Neuronal stem cell (in vitro differentiated cells): ENCODE measurements around the gene COL5A3.

Source experiments
- DNase-seq: peaks from one replicate; pipeline ENCODE4 v3.0.0-alpha.2; 2013; ENCODE audit warnings: low spot score
- H2AFZ ChIP-seq: one replicate; pipeline ENCODE4 v1.6.1; 2013; ENCODE audit warnings: mild to moderate bottlenecking, low read length, inconsistent platforms
- H2AK5ac ChIP-seq: 2 replicates; pipeline ENCODE4 v1.6.1; 2013; ENCODE audit warnings: low read depth, mild to moderate bottlenecking, inconsistent platforms, low read length, moderate library complexity, mixed read lengths
- H2BK120ac ChIP-seq: 2 replicates; pipeline ENCODE4 v1.6.1; 2013; ENCODE audit warnings: low read depth, mild to moderate bottlenecking, inconsistent platforms, low read length, moderate library complexity, mixed read lengths
- H2BK12ac ChIP-seq: one replicate; pipeline ENCODE4 v1.6.1; 2013; ENCODE audit warnings: low read length, inconsistent platforms
- H2BK15ac ChIP-seq: 2 replicates; pipeline ENCODE4 v1.6.1; 2013; ENCODE audit warnings: mild to moderate bottlenecking, low read length, inconsistent platforms, mixed read lengths
- H2BK5ac ChIP-seq: one replicate; pipeline ENCODE4 v1.6.1; 2013; ENCODE audit warnings: inconsistent platforms, mild to moderate bottlenecking, low read length, moderate library complexity
- H3K14ac ChIP-seq: one replicate; pipeline ENCODE4 v1.6.1; 2013; ENCODE audit warnings: low read length, inconsistent platforms
- H3K18ac ChIP-seq: 2 replicates; pipeline ENCODE4 v1.6.1; 2013; ENCODE audit warnings: low read length, inconsistent platforms
- H3K23ac ChIP-seq: 2 replicates; pipeline ENCODE4 v1.6.1; 2013; ENCODE audit warnings: low read depth, mild to moderate bottlenecking, mixed read lengths, low read length, inconsistent platforms; ENCODE audit not compliant: poor library complexity
- H3K27ac ChIP-seq: replicated peaks from 3 replicates; pipeline ENCODE4 v1.5.1; 2013; ENCODE audit warnings: low read length, inconsistent platforms
- H3K27me3 ChIP-seq, 3 experiments: 2 replicates each; pipeline ENCODE4 v1.6.1; 2013; ENCODE audit warnings: low read length in 3 of 3, mild to moderate bottlenecking in 2 of 3, inconsistent platforms in 1 of 3, low read depth in 1 of 3, mixed read lengths in 1 of 3, moderate library complexity in 1 of 3; ENCODE audit not compliant: control insufficient read depth in 3 of 3, insufficient read depth in 3 of 3
- H3K36me3 ChIP-seq, 2 donors: replicated peaks in 1 of 2; 2 replicates each; pipeline ENCODE4 v1.6.1; 2013; ENCODE audit warnings: low read length in 2 of 2; ENCODE audit not compliant: control insufficient read depth in 2 of 2, insufficient read depth in 2 of 2
- H3K4ac ChIP-seq: 2 replicates; pipeline ENCODE4 v1.6.1; 2013; ENCODE audit warnings: inconsistent platforms, mild to moderate bottlenecking, low read length, moderate library complexity
- H3K4me1 ChIP-seq, 2 donors: 1 replicate in 1 of 2; 2 replicates in 1 of 2; pipeline ENCODE4 v1.6.1; 2013; ENCODE audit warnings: low read length in 2 of 2, low read depth in 1 of 2; ENCODE audit not compliant: control insufficient read depth in 2 of 2, insufficient read depth in 1 of 2
- H3K4me2 ChIP-seq: one replicate; pipeline ENCODE4 v1.6.1; 2013; ENCODE audit warnings: mild to moderate bottlenecking, low read length, inconsistent platforms; ENCODE audit not compliant: insufficient read depth, poor library complexity, severe bottlenecking
- H3K4me3 ChIP-seq, 2 donors: 2 replicates each; pipeline ENCODE4 v1.5.1; 2013; ENCODE audit warnings: low read length in 2 of 2, mild to moderate bottlenecking in 2 of 2, inconsistent platforms in 1 of 2, moderate library complexity in 1 of 2
- H3K79me1 ChIP-seq: one replicate; pipeline ENCODE4 v1.6.1; 2013; ENCODE audit warnings: low read depth, mild to moderate bottlenecking, inconsistent platforms, low read length, moderate library complexity
- H3K9ac ChIP-seq: one replicate; pipeline ENCODE4 v1.6.1; 2013; ENCODE audit warnings: mild to moderate bottlenecking, low read depth, low read length, inconsistent platforms; ENCODE audit not compliant: poor library complexity
- H3K9me3 ChIP-seq, 2 donors: replicated peaks in 1 of 2; 2 replicates each; pipeline versions ENCODE3 to v1.6.1; 2013; ENCODE audit warnings: low read length in 2 of 2, mild to moderate bottlenecking in 2 of 2, inconsistent platforms in 1 of 2, low read depth in 1 of 2, mixed read lengths in 1 of 2, moderate library complexity in 1 of 2; ENCODE audit not compliant: control insufficient read depth in 2 of 2, insufficient read depth in 1 of 2
- H4K8ac ChIP-seq: one replicate; pipeline ENCODE4 v1.6.1; 2013; ENCODE audit warnings: low read depth, mild to moderate bottlenecking, inconsistent platforms, low read length, moderate library complexity
- H4K91ac ChIP-seq: one replicate; pipeline ENCODE4 v1.6.1; 2013; ENCODE audit warnings: low read length, low read depth, mild to moderate bottlenecking, inconsistent platforms; ENCODE audit not compliant: poor library complexity
- WGBS, 2 donors: extraction: QIAGEN DNeasy Blood & Tissue Kit; methylation state at CpG; one replicate each; pipeline ENCODE4 v1.1.7; 2013; ENCODE audit warnings: missing lambda C conversion rate in 2 of 2, mixed read lengths in 1 of 2; ENCODE audit not compliant: insufficient read length in 2 of 2, insufficient replicate concordance in 1 of 2; ENCODE audit errors: extremely low coverage in 2 of 2; 5-methylcytosine and 5-hydroxymethylcytosine counted together

The COL5A3 gene

DNA sequence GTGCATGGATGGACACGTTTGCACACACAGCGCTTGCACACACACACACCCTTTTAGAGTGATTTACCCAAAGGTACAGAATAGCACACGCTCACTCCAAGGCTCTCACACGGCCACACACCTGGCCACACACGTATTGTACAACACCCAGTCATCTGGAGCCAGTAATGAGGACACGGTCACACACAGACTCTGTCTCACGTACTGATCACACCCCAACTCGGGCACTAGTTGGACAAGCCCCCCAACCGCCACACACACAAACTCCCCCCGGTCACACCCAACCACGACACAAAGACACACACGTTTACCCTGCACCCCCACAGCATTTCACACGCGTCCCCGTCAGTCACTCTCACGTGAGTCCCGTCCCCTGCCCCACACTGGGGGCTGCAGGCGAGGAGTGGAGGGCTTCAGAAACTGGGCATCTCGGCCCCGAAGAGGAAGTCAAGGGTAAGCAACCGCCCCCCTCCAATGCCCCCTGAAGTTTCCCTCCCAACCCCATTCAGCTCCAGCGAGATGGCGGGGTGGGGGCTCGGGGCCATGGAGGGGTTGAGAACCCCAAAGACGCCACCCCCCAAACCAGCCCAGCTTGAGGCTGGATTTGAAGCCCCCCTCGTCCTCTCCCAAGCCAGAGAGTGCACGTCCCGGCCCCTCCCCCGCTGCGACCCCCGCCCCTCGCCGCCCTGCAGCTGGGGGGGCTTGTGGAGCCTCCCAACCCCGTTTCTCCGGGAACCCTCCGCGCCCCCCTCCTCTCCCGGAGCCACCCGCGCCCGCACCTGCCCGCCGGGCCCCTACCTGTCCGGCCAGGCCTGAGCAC, 74.6 kb downstream of the COL5A3 start:
- H3K9me3 ChIP-seq: no peaks in the 10 kb centered on the region
- no CpG with 5 or more reads among the region's 44 CpGs for WGBS, 2 donors
- peaks cover 3 to 17% (median 15%) of the 10 kb centered on the region in 3 experiments for H3K27me3 ChIP-seq
- peak overlapping the region; percentile 47 to 82 for H3K4me3 ChIP-seq
- no peak overlapping the region for H4K91ac ChIP-seq
- H2BK15ac ChIP-seq: peak overlapping the region; percentile 89
- H3K27ac ChIP-seq: no peak overlapping the region
- no peak overlapping the region for H2BK120ac ChIP-seq
- H3K36me3 ChIP-seq: no peaks in the 10 kb centered on the region
- peak overlapping the region; percentile 54 for H4K8ac ChIP-seq
- no peak for DNase-seq
- peak overlapping the region; percentile 92 for H3K18ac ChIP-seq
- H3K79me1 ChIP-seq: no peaks in the 10 kb centered on the region
- H2AK5ac ChIP-seq: peak overlapping the region; percentile 74
- peak overlapping the region; percentile 79 for H3K9ac ChIP-seq
- peak overlapping the region; percentile 76 for H3K4me2 ChIP-seq
- H3K14ac ChIP-seq: peak overlapping the region; percentile 61
- no peak overlapping the region for H2BK5ac ChIP-seq
- H2AFZ ChIP-seq: peak overlapping the region; percentile 92
- H2BK12ac ChIP-seq: no peak overlapping the region
- peak overlapping the region; percentile 37 for H3K4ac ChIP-seq
- peak overlapping the region; percentile 62 for H3K23ac ChIP-seq
- H3K4me1 ChIP-seq: peaks cover 8 to 11% of the 10 kb centered on the region in 2 donors

GRCh38 chr19:9934132-9934950, 76.0 kb downstream of the COL5A3 start:
- Histone ChIP-seq H4K8ac (no peak overlapping the region), H3K18ac (peak overlapping the region; percentile 42), H2BK120ac (no peak overlapping the region), H3K23ac (no peak overlapping the region), H2BK5ac (no peak overlapping the region), H3K4me2 (no peak overlapping the region), H2AK5ac (peak overlapping the region; percentile 92), H3K4ac (no peak overlapping the region), H3K79me1 (no peaks in the 10 kb centered on the region), H3K36me3 (no peaks in the 10 kb centered on the region), H3K14ac (no peak overlapping the region), H4K91ac (no peak overlapping the region), H3K27ac (no peak overlapping the region), H3K4me3 (no peak overlapping the region), H3K9me3 (no peaks in the 10 kb centered on the region), H3K9ac (no peak overlapping the region), H3K27me3 (peaks cover 3 to 17% (median 15%) of the 10 kb centered on the region in 3 experiments), H2BK12ac (no peak overlapping the region), H3K4me1 (peaks cover 8 to 11% of the 10 kb centered on the region in 2 donors), H2BK15ac (peak overlapping the region; percentile 32), H2AFZ (no peak overlapping the region)
- WGBS, 2 donors: no CpG with 5 or more reads among the region's 23 CpGs
- peak; percentile 87 for DNase-seq

GRCh38 chr19:9932835-9933234, 77.5 kb downstream of the COL5A3 start:
- H3K27ac ChIP-seq: no peak overlapping the region
- no peak overlapping the region for H3K23ac ChIP-seq
- no peak overlapping the region for H2BK120ac ChIP-seq
- H3K79me1 ChIP-seq: no peaks in the 10 kb centered on the region
- H3K4me3 ChIP-seq: no peak overlapping the region
- H3K4me1 ChIP-seq: peaks cover 8 to 11% of the 10 kb centered on the region in 2 donors
- no peaks in the 10 kb centered on the region for H3K36me3 ChIP-seq
- no peak overlapping the region for H3K18ac ChIP-seq
- H2AK5ac ChIP-seq: no peak overlapping the region
- no peak overlapping the region for H3K9ac ChIP-seq
- H3K9me3 ChIP-seq: no peaks in the 10 kb centered on the region
- H2BK15ac ChIP-seq: no peak overlapping the region
- H4K91ac ChIP-seq: no peak overlapping the region
- H2BK12ac ChIP-seq: no peak overlapping the region
- WGBS, 2 donors: no CpG with 5 or more reads among the region's 4 CpGs
- H2AFZ ChIP-seq: no peak overlapping the region
- H3K14ac ChIP-seq: no peak overlapping the region
- no peak overlapping the region for H2BK5ac ChIP-seq
- DNase-seq: no peak
- no peak overlapping the region for H3K4me2 ChIP-seq
- peaks cover 3 to 17% (median 15%) of the 10 kb centered on the region in 3 experiments for H3K27me3 ChIP-seq
- no peak overlapping the region for H4K8ac ChIP-seq
- no peak overlapping the region for H3K4ac ChIP-seq

GRCh38 chr19:9931629-9932028, 78.7 kb downstream of the COL5A3 start:
- WGBS, 2 donors: no CpG with 5 or more reads among the region's 1 CpG
- Histone ChIP-seq H2BK5ac (no peak overlapping the region), H2AFZ (no peak overlapping the region), H3K14ac (no peak overlapping the region), H3K23ac (no peak overlapping the region), H3K27ac (no peak overlapping the region), H3K9me3 (no peaks in the 10 kb centered on the region), H3K79me1 (no peaks in the 10 kb centered on the region), H2AK5ac (no peak overlapping the region), H3K4ac (no peak overlapping the region), H3K18ac (no peak overlapping the region), H3K36me3 (no peaks in the 10 kb centered on the region), H4K91ac (no peak overlapping the region), H4K8ac (no peak overlapping the region), H3K4me3 (no peak overlapping the region), H3K27me3 (peaks cover 3 to 17% (median 15%) of the 10 kb centered on the region in 3 experiments), H2BK12ac (no peak overlapping the region), H2BK15ac (no peak overlapping the region), H2BK120ac (no peak overlapping the region), H3K4me2 (no peak overlapping the region), H3K4me1 (peaks cover 6 to 7% of the 10 kb centered on the region in 2 donors), H3K9ac (no peak overlapping the region)
- no peak for DNase-seq
